ENCODE results near the gene PPP3CA.

DNA sequence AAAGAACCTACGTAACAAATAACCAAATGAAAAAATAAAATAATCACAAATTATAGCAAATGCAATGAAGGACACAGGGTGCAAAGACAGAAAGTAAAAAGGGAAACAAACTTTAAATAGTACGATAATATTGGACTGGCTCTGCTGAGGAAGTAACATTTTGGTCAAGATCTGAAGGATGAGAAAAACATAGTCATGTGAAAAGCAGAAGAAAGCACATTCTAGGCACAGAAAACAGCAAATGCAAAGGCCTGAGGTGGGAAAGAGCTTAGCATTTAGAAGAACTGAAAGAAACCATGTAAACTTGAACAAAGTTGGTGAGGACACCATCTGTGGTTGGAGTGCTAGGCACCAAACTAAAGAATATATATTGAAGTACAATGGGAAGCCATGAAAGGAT, 111.2 kb downstream of the PPP3CA start:
- no peak for TF ChIP-seq POLR2A (IDR thresholded peaks at IDR 0.05)
- TF ChIP-seq, protein P1, sequence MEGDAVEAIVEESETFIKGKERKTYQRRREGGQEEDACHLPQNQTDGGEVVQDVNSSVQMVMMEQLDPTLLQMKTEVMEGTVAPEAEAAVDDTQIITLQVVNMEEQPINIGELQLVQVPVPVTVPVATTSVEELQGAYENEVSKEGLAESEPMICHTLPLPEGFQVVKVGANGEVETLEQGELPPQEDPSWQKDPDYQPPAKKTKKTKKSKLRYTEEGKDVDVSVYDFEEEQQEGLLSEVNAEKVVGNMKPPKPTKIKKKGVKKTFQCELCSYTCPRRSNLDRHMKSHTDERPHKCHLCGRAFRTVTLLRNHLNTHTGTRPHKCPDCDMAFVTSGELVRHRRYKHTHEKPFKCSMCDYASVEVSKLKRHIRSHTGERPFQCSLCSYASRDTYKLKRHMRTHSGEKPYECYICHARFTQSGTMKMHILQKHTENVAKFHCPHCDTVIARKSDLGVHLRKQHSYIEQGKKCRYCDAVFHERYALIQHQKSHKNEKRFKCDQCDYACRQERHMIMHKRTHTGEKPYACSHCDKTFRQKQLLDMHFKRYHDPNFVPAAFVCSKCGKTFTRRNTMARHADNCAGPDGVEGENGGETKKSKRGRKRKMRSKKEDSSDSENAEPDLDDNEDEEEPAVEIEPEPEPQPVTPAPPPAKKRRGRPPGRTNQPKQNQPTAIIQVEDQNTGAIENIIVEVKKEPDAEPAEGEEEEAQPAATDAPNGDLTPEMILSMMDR (IDR thresholded peaks at IDR 0.05) = no peak

Data from right lobe of liver (tissue), 4 donors.